ENCODE measurements around the gene SLC22A23.

Gene SLC22A23

DNA sequence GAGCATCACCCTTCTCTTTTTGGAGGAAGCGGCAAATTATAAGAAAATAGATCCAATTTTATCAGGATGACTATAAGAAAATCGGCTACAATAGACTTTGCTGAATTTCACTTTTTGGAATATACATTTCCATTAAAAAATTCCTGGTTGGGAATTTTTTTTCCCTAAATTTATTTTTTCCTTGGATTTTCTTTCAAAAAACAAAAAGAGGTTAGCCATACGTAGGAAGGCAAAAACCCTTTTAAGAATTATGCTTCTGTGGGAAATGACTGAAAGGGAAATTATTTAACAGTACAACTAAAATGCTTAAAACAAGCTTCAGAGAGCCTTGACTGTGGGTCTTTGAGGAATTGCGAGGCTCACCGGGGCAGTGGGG, 86.9 kb downstream of the SLC22A23 start:
- DNase-seq (no peak), ATAC-seq (no peak)

DNA sequence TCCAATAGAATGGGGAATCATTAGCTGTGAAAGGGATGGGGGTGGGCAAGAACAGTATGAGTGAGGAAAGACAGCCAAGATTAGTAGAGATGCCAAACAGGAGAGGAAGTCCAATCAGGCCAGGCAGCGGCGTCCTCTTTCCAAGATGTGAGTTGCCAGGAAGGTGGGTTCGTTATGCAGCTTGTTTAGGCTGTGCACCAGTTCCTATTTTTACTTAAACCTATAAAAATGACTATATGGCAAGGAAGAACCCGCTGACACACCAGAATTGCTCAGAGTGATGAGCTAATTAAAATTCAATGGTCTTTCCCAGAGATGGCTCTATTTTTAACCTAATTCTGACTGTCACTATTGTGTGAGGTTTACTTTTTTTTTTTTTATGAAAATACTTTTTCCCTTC, 88.2 kb downstream of the SLC22A23 start:
- ATAC-seq (no peak), DNase-seq (no peak)

DNA sequence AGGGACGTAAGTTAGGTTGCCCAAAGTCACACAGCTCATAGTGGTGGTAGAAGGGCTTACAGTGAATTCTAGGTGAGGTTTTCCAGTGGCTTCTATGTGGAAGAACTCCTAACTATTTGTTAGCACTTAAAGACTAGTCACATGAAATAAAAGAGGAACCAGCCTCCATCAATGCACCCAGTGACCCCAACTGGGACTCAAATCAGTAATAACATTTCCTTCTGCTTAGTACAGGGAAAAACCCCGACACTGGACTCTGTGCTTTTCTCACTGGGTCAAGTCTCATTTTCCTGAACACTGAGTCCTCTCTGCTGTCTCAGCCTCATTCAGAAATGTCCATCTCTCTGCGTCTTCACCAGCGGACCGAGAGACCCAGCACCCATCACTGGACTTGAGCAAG, 89.2 kb downstream of the SLC22A23 start:
- no peak for ATAC-seq
- no peak for DNase-seq

DNA sequence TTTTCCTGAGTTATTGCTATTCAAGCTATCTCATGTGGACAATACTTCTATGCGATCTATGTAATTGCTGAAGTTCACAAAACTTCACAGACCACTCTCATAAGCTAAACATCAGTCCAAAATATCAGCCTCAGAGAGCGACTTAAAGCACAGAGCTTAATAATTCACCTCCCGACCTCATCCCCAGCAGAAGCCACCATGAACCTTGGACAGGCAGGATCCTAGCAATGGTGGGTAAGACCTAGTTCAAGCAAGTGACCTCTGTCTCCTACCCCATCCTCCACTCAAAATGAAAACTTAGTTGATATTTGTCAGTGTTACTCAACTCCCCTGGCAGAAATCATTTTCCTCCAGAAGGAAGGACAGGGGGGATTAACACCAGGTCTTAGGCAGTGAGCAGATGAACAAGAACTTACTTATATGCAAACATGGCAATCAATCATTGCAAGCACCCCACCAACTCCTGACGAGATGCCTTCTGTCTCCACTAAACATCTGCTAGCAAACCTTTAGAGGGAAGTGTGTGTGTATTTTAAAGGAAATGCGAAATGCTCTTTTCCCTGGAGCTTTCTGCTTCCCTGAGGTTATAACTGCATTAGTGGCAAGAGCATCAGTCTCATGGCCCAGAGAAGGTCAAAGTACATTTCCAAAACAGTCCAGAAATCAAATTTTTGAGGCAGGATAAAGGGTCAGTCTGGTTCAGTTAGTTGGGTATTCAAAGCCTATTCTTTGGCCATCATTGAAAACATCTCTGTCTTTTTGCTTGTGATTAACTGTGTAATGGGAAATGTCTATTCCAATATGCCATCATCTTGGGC, 90.0 kb downstream of the SLC22A23 start:
- ATAC-seq, result no peak
- no peak for DNase-seq

DNA sequence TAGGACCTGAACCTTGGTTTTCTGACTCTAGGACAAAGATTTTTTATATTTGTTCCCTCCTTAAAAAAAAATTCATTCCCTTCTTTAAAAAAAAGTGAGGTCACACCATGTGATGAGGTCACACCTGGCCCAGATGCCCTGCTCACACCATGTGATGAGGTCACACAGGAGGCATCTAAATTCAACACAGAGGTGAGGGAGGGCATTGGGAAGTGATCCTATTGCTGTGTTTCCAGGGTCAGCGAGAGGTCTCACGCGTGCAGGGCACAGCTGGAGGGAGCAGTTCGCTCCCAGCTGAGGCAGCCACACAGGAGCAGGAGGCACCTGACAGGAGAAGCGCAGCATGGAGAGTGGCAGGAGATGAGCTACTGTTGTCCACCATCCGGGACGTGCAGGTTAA, 92.5 kb downstream of the SLC22A23 start:
- ATAC-seq (no peak), DNase-seq (no peak)

DNA sequence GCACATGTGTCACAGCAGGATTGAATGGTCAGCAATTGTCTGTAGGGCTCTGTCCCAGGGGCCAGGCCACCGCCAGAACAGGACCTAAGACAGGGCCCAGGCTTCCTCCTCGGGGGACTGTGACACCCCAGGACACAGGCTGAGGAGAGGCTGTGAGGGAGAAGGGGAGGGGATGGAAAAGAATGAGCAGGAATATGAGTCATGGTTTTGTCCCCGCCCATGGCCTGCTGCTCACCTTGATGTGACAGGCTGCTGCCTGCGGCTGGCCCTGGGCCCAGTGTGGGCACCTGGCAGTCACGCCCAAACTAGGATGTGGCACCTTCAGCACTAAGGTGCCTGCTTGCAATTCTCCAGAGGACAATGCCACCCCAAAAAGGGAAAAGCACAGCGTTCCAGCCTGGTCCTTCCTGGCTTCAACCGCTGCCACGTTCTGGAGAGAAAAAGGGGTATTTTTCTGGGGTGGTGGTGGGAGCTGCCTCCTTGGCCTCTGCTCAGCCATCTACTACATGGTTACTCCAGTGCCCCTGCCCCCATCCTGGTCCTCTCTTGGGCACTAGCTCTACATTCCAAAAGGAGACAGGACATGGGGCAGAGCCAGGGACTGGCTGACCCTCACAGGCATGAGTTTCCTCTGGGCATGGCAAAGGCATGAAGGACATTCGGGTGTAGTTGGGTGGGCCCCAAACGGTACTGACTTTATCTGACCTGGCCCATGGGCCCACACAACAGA, 93.4 kb downstream of the SLC22A23 start:
- DNase-seq (no peak), ATAC-seq (no peak)

DNA sequence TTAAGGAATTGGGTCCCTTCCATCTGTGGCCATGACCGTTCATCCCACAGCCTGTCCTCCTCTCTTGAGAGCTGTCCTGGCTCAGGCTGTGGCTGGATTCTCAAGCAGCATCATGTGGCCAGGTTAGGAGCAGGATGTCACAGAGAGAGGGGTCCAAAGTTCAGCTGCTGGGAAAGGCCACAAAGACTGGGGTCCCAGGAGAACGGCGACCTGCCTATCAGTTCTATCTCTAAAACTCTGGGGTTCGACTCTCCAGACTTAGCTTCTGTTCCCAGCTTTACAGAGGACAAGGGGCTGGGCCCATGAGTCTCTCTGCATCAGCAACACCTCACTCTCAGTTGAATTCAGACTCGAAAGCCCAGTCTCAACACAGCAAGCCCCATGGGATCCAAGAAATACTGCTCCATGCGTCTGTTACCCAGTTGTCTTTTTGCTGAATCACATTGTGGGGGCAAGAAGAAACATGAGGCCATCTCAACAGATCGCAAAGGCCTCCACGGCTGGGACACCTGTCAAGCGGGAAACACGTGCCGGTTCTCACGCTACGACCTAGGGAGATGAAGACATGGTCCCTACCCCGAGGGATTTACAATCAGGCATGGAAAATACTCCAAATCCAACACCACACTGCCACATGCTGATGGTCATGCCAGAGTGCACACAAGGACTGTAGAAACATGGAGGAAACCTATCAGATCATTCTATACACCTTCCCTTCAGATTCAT, 95.4 kb downstream of the SLC22A23 start:
- ATAC-seq (no peak), DNase-seq (no peak)

DNA sequence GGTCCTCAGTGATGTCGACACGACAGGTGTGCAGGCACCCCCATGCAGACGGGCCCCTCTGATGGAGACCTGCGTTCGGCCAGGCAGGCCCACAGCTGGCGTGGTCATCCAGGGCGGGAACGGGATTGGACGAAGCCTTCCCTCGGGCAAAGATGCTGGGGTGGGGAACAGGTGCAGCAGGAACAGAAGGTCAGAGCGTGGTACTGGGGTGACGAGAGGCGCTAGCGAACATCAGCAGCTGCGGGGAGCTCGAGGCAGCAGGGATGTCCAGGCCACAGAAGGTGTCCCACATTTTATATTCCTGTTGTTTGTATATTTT, 96.2 kb downstream of the SLC22A23 start:
- ATAC-seq, result no peak
- no peak for DNase-seq

DNA sequence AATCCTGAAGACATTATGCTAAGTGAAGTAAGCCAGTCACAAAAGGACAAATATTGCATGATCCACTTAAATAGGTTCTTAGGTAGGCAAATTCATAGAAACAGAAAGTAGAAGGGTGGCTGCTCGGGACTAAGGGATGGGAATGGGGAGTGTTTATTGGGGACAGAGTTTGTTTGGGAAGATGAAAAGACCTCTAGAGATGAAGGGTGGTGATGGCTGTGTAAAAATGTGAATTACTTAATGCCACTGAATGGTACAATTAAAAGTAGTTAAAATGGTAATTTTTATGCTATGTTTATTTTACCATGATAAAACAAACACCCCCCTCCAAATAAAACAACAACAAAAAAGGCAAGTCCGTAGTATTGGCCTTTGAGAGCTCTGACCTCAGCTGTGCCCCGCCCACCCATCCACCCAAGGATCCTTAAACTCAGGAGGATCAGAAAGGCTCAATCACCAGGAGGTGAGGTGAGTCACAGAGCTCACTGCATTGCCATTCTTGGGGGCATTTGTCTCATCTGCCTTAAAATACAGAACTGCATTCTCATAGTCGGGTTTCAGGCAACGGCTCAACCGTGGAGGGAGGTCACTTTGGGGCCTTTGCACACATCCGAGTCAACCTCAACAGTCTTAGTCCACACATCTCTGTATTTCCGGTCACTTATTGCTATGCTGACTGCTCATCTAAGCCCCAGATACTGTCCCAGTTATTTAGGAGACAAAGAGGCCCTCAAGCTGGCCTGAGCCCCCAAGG, 96.7 kb downstream of the SLC22A23 start:
- ATAC-seq (no peak), DNase-seq (no peak)

DNA sequence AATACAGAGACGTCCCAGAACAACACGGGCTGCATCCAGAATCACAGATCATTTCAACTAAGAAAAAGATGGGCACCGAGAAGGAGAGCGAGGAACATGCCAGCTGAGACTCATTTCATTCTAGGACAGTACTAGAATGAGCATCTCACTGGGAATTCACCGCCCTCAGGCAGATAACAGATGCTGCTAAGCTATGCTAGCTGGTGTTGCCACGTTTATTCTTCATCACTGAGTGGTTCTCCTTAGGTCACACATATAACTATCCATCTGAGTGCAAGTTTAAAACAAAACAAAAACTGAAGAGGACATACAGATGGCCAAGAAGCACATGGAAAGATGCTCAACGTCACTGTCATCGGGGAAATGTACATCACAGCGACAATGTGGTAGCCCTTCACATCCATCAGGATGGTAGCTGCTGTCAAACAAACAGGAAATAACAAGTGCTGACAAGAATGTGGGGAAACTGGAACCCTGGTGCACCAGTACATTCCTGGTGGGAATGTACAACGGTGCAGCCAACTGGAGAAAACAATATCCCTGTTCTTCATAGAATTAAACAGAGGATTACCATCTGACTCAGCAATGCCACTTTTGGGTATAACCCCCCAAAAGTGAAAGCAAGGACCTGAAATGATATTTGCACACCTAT, 97.6 kb downstream of the SLC22A23 start:
- ATAC-seq (no peak), DNase-seq (no peak)

DNA sequence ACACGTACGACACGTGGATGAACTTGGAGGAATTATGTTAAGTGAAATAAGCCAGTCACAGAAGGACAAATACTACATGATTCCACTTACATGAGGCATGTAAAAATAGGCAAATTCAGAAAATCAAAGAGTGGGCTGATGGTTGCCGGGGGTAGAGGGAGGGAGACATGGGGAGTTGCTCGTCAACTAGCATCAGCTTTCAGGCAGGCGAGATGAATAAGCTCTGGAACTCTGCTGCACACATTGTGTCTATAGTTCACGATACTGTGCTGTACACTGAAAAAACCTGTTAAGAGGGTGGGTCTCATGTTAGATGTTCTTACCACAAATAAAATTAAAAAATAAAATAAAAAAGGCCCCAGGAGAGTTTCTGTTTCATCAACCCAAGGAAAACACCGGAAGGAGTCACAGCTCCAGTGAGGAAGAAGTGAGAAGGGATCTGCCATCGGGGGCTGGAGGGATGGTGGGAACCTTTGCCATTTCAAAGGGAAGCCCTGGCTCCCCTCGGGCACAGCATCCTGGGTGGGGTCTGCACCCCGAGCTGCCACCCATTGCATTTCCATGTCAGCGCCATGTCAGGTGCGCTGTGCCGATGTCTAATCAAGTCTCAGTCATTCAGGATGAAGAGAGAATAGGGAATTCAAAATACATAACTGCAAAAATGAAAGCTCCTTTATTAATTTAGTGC, 98.3 kb downstream of the SLC22A23 start:
- no peak for DNase-seq

DNA sequence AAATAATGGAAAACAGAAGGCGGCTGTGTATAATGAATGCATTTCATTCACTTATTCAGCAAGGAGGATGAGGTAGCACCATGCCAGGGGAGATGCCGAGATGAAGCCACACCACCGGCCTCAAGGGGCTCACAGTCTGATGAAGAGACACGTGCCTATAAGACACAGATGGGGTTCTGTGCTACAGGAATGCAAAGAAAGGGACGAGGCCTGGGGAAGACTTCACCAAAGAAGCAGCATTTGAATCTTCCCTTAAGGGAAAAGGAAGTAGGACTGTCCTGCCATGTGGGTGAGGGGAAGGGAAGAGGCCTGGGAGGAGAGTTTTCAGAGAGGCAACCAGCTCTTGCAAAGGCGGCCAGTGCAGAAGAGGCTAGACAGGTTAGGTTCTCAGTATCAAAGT, 99.2 kb downstream of the SLC22A23 start:
- ATAC-seq, result no peak
- no peak for DNase-seq

More for the DNA sequence above, 98.3 kb downstream of the SLC22A23 start:
- ATAC-seq, result no peak

DNA sequence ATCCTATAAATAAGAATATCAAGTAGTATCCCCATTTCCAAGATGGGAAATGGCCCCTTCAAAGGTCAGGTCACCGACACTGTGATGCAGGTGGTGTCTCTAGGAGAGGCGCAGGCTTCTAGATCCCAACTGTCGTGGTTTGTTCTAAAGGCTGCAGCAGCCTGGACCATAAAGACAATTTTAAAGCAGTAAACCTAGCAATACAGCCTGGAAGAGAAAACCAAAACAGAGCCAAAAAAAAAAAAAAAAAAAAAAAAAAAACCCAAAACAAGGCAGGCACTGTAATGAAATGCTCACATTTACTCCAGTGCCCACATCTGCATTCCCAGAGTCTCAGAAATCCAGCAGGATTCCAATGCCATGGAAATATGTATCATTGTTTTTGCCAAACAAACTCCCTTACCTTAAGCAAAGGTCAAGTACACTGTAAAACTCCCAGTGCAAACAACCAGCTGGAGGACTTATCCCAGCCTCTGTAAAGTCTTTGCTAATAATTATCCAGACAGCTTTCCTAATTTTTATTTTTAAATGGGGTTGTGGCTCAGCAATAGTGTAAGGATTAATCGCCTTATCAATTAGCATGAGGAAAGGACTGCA, 99.9 kb downstream of the SLC22A23 start:
- ATAC-seq, result no peak
- DNase-seq, result no peak

DNA sequence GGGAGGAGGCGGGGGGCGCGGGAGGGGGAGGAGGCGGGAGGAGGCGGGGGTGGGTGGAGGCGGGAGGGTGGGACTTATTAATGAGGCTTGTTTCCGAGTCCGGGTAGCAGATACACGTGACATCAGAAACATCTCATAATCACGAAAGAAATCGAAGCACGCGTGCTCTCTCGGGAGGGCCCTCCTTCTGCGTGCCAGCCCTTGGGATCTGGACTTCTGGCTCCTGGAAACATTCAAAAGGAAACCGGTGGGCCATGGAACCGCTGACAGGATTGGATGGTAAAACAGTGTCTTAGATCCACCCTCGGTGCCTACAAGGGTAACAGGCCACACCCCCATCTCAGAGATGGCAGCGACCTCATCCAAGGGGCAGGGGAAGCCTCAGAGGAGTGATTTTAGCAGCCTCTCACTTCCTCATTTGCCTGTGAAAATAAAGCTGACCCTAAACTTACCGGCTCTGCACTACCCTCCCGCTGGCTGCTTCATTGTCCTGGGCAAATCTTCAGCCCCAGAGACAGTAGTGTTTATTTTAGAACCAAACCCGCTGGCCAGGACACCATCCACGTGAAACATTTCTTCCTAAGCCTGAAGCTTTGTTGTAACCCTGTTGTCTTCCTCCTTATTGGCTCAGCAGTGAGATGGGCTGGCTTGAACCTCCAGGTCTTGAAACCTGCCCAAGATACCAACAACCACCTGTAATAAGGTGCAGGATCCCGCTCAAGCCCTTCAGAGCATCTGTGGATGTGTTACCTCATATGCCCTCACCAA, 100.6 kb downstream of the SLC22A23 start:
- ATAC-seq (peak; percentile 69), DNase-seq (peak; percentile 54)

DNA sequence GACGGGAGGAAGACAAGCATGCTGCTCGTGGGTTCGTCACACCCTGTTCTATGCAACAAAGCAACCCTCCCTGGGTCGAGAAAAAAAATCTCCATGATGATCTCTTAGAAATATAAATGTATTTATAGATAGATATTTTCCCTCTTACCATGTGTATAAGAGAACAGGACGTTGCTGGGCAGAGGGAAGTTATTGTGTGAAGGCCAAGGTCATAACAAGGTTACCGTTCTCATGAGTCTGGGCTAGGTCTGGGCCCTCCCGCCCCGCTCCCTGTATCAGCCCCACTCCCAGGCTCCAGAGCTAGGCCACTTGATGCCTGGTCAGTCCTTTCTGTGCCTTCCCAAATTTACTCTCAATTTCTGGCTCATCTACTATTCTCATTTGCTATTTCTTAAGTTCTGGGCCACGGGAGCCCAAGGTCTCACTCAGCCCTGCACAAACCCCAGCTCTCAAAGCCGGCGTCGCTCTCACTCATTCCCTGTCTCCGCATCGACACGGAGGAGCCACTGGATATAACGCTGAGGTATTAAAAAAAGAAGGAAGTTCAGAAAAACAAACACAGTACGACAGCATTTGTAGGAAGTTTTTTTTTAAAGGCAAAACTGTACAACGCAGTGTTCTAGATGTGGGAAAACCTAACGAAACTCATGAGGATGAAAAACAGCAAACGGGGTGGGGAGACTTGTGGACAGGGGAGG, 101.3 kb downstream of the SLC22A23 start:
- DNase-seq (no peak), ATAC-seq (no peak)

DNA sequence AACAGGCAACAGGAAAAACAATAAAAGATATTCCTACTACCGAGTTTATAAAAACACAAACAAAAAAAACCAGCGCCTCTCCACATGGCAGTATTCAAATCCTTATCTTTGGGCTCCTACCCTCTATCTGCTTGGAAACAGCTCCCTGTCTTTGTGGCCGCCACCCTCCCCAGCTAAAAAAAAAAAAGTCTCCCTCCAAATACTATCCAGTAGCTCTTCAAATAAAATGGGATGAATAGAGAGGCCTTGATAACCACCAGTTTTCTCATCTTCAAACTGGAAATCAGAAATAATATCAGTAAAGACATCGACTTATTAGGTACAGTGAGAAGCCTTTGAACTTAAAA, 101.9 kb downstream of the SLC22A23 start:
- DNase-seq (no peak), ATAC-seq (no peak)

DNA sequence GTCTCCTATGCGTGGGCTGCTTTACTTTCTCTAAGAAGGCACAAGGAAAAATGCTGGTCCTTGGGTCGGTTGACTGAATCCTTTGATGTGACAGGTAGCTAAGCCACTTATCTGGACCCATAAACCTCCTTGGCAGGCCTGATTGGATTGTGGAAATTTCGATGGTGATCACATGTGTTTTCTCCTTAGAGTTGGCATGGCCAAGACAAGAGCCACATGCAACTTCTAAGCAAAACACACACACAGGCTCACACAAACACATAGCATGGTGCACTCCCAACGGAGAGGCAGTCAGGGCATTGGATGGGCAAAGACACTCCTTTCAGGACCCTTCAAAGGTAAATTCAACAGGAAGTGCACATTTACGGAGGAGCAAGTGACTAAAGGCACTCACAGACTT, 102.9 kb downstream of the SLC22A23 start:
- ATAC-seq (no peak), DNase-seq (no peak)

DNA sequence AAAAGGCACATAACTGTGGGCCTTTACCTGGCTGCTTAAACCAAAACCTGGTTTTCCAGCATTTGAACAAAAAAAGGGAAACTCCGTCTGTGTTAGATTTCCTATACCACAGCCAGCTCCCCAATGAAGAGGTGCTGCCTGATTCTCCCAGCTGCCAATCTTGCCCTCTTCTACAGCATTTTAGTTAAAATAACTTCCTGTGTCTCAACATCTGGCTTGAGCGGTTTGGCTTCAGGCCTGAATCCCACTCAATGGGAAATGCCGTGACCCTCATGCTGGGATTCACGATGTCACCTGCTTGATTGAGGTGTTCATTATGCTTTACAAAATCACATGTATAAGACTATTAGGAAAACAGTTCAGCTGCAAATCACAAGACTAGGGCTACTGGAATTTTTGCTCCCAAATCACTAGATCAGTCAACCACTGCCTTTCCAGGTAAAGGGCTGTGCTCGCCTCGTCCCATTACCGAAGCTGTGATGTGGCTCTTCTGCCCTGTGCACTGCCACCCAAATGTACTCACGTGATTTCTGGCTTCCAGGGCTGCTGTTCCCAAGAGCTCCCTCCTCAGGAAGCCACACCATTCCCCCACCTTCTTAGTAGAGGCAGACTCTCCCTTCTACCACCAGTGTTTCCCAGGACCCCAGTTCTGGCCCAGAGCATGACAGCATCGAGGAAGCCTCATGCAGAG, 103.5 kb downstream of the SLC22A23 start:
- DNase-seq, result no peak
- ATAC-seq, result no peak

DNA sequence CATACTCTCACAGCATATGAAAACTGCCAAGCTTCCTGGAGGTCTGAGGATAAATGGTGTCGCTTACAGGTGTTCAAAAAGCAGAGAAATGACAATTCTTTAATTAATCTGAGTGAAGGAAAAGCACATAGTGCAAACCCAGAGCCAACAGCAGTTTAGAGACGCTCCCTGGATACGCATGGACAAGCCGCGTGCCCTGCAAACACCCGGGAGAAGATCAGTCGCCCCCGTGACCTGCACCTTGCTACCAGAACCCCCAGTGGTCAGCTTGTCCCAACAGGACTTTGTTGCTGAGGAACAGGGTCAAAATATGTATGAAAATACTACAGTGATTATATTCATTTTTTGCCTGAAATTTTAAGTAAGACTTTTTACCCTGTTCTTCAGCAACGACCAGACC, 104.2 kb downstream of the SLC22A23 start:
- ATAC-seq, result no peak
- DNase-seq, result no peak

Measured in stimulated activated naive CD8-positive, alpha-beta T cell treated with anti-CD3 and anti-CD28 coated beads, Interleukin-15, Interleukin-2, amounts not matched to agents 100 U/mL and 50 U/mL, for 24 hours (primary cell).